ENCODE data around the gene ZMIZ2.
"Not testable (repeated sequence)": the region's sequence is repeated elsewhere in the genome, so short reads cannot be mapped to it uniquely, and the experiment has no call there.

ZMIZ2 gene

GRCh38 chr7:44727937-44728262, 20.7 kb upstream of the ZMIZ2 start:
- ChIA-PET CTCF (interaction anchor here (1.0 kb wide), 1 partner anchor 11 kb away, joined by 4 read pairs; no protein-coding TSS in a partner anchor), POLR2A (no interaction called here)
- no peak for DNase-seq (ENCODE audit: low read depth, low spot score)
- no peak overlapping the region for H3K4me3 ChIP-seq (ENCODE audit: low read depth, low read length)
- TF ChIP-seq, protein P1, sequence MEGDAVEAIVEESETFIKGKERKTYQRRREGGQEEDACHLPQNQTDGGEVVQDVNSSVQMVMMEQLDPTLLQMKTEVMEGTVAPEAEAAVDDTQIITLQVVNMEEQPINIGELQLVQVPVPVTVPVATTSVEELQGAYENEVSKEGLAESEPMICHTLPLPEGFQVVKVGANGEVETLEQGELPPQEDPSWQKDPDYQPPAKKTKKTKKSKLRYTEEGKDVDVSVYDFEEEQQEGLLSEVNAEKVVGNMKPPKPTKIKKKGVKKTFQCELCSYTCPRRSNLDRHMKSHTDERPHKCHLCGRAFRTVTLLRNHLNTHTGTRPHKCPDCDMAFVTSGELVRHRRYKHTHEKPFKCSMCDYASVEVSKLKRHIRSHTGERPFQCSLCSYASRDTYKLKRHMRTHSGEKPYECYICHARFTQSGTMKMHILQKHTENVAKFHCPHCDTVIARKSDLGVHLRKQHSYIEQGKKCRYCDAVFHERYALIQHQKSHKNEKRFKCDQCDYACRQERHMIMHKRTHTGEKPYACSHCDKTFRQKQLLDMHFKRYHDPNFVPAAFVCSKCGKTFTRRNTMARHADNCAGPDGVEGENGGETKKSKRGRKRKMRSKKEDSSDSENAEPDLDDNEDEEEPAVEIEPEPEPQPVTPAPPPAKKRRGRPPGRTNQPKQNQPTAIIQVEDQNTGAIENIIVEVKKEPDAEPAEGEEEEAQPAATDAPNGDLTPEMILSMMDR (IDR thresholded peaks at IDR 0.05; ENCODE audit: insufficient read depth, low read length, missing control alignments), result no peak

DNA sequence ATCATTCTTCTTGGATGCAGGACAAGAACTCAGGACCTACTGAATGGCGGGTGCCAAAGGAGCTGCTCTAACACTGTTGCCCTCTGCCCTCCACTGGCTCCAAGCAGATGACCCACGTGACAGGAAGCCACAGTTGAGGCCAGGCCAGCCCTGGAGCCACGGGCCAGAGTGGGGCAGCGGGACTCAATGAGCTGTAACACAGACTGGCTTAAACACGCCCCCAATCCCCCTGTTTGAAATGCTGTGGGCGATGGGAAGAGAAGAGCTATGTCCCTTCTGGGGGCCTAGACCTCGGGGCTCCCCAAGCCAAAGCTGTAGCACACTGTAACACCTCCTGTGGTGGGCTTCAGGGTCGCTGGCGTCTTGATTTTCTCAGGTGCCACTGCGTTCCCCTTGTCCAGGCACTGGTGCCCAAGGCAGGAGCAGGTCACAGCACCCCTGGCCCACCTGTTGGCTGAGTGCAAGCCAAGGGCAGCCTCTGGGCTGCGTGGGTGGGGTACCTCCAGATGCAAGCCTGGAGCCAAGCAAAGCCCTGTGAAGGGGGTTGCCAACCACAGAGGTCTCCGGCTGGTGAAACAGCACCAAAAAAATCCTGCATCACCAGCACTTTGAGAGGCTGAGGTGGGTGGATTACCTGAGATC, 18.6 kb upstream of the ZMIZ2 start:
- no peak for DNase-seq (ENCODE audit: low read depth, low spot score)
- no peak overlapping the region for H3K4me3 ChIP-seq (ENCODE audit: low read depth, low read length)
- CTCF ChIA-PET, result no interaction called here
- TF ChIP-seq, protein P1 (IDR thresholded peaks at IDR 0.05; ENCODE audit: insufficient read depth, low read length, missing control alignments), result no peak
- POLR2A ChIA-PET, result no interaction called here

- POLR2A ChIA-PET, result interaction anchor here (0.7 kb wide), 1 partner anchor 134 kb away, joined by 3 read pairs; no protein-coding TSS in a partner anchor
- H3K4me3 ChIP-seq (ENCODE audit: low read depth, low read length); DNase-seq (ENCODE audit: low read depth, low spot score); CTCF ChIA-PET: not testable (repeated sequence)
Measured at GRCh38 chr7:44732971-44733370, 15.7 kb upstream of the ZMIZ2 start.

- ChIA-PET CTCF (no interaction called here), POLR2A (interaction anchor here (0.7 kb wide), 1 partner anchor 133 kb away, joined by 3 read pairs; no protein-coding TSS in a partner anchor)
- no peak for DNase-seq (ENCODE audit: low read depth, low spot score)
- TF ChIP-seq, protein P1 (IDR thresholded peaks at IDR 0.05; ENCODE audit: insufficient read depth, low read length, missing control alignments), result no peak
- H3K4me3 ChIP-seq (ENCODE audit: low read depth, low read length), result no peak overlapping the region
Measured at GRCh38 chr7:44733708-44734481, 14.8 kb upstream of the ZMIZ2 start.

DNA sequence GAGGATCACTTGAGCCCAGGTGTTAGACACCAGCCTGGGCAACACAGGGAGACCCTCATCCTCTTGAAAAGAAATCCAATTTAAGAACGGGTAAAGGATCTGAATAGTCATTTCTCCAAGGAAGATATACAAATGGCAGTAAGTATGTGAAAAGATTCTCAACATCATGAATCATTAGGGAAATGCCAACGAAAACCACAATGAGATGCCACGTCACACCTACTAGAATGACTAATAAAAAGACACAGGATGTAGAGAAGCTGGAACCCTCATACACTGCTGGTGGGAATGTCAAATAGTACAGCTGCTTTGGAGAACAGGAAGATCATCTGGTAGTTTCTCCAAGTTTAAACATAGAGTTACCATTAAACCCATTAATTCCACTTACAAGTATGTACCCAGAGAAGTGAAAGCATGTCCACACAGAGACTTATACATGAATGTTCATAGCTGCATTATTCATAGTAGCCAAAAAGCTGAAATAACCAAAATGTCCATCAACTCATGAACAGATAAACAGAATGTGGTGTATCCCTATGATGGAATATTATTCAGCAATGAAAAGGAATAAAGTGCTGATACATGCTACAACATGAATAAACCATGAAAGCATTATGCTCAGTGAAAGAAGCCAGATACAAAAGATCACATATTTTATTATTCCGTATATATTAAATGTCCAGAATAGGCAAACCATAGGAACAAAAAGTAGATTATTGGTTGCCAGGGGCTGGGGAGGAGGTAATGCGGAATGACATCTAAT, 13.1 kb upstream of the ZMIZ2 start:
- CTCF ChIA-PET, result interaction anchor here (1.1 kb wide), 1 partner anchor 14 kb away, joined by 4 read pairs; no protein-coding TSS in a partner anchor
- peak; percentile 96 for DNase-seq (ENCODE audit: low read depth, low spot score)

GRCh38 chr7:44736896-44737295, 11.8 kb upstream of the ZMIZ2 start:
- TF ChIP-seq, protein P1 (IDR thresholded peaks at IDR 0.05; ENCODE audit: insufficient read depth, low read length, missing control alignments), result no peak
- H3K4me3 ChIP-seq (ENCODE audit: low read depth, low read length), result no peak overlapping the region
- ChIA-PET POLR2A (no interaction called here), CTCF (no interaction called here)
- no peak for DNase-seq (ENCODE audit: low read depth, low spot score)

More for the DNA sequence above, 13.1 kb upstream of the ZMIZ2 start:
- TF ChIP-seq, protein P1 (IDR thresholded peaks at IDR 0.05; ENCODE audit: insufficient read depth, low read length, missing control alignments), result no peak
- POLR2A ChIA-PET, result interaction anchor here (1.0 to 1.3 kb wide), 2 partner anchors 14 to 129 kb away, joined by 3 read pairs; partner anchors contain the start of gene OGDH
- no peak overlapping the region for H3K4me3 ChIP-seq (ENCODE audit: low read depth, low read length)
